WTC11 (cell line): ENCODE measurements around the gene ZNF483. TPM values are rescaled to one million over a fixed set of nuclear protein-coding genes. Genes with fewer than 3 reads are reported as not detected.

Experiments
- ATAC-seq: fragments of 200-7000 bp; cut with Tn5 transposase; 2 replicates; pipeline ENCODE4 v1.10.0; 2021; ENCODE audit warnings: mild to moderate bottlenecking, moderate library complexity
- CTCF ChIA-PET: fragments of 300-600 bp; sonication (Branson Sonifier 250); formaldehyde crosslinking; loops from one replicate; lab custom pipeline; 2021; ENCODE audit warnings: antibody characterized with exemption; lab: Charles Lee
- POLR2A ChIA-PET: fragments of 350-600 bp; sonication (Branson Sonifier 250); formaldehyde crosslinking; loops from one replicate; lab custom pipeline; 2021; ENCODE audit warnings: antibody characterized with exemption; lab: Charles Lee
- DNase-seq: peaks from one replicate; pipeline ENCODE4 v3.0.0; 2021; ENCODE audit warnings: low spot score
- H3K27ac Mint-ChIP-seq: 2 replicates; pipeline ENCODE4 v1.8.0; 2021; ENCODE audit warnings: mixed read lengths
- H3K27me3 Mint-ChIP-seq: 2 replicates; pipeline ENCODE4 v1.8.0; 2021; ENCODE audit warnings: low read depth, mild to moderate bottlenecking, moderate library complexity, mixed read lengths
- H3K36me3 Mint-ChIP-seq: 2 replicates; pipeline ENCODE4 v1.8.0; 2021; ENCODE audit warnings: mixed read lengths
- H3K4me1 Mint-ChIP-seq: 2 replicates; pipeline ENCODE4 v1.8.0; 2022; ENCODE audit warnings: mixed read lengths
- H3K4me3 Mint-ChIP-seq: 2 replicates; pipeline ENCODE4 v1.8.0; 2021; ENCODE audit warnings: mild to moderate bottlenecking, moderate library complexity, mixed read lengths
- H3K9me3 Mint-ChIP-seq: 2 replicates; pipeline ENCODE4 v1.8.0; 2021; ENCODE audit warnings: mixed read lengths
- CDX4 ChIP-seq: fragments of 250-450 bp; sonication (Bioruptor Pico); IDR thresholded peaks from 2 replicates; pipeline ENCODE4 v1.9.0; 2021; ENCODE audit warnings: moderate library complexity, mild to moderate bottlenecking, inconsistent platforms, borderline replicate concordance
- CREB1 ChIP-seq: sonication (generic); formaldehyde crosslinking; IDR thresholded peaks from 2 replicates; pipeline ENCODE4 v1.8.0; 2023; ENCODE audit warnings: mild to moderate bottlenecking, missing genetic modification reagents
- CREM ChIP-seq: sonication (generic); formaldehyde crosslinking; IDR thresholded peaks from 2 replicates; pipeline ENCODE4 v1.8.1; 2022; ENCODE audit warnings: mild to moderate bottlenecking, missing genetic modification reagents, moderate library complexity
- E2F1 ChIP-seq: sonication (generic); formaldehyde crosslinking; IDR thresholded peaks from 2 replicates; pipeline ENCODE4 v1.8.0; 2022; ENCODE audit warnings: mild to moderate bottlenecking, missing genetic modification reagents
- ESRRA ChIP-seq: sonication (generic); formaldehyde crosslinking; IDR thresholded peaks from 2 replicates; pipeline ENCODE4 v1.8.1; 2022; ENCODE audit warnings: mild to moderate bottlenecking, missing genetic modification reagents, borderline replicate concordance
- IRF1 ChIP-seq: sonication (generic); formaldehyde crosslinking; IDR thresholded peaks from 2 replicates; pipeline ENCODE4 v1.8.0; 2023; ENCODE audit warnings: missing genetic modification reagents
- IRF2 ChIP-seq: sonication (generic); formaldehyde crosslinking; IDR thresholded peaks from 2 replicates; pipeline ENCODE4 v1.8.0; 2022; ENCODE audit warnings: low read depth, missing genetic modification reagents, borderline replicate concordance
- MLX ChIP-seq: sonication (generic); formaldehyde crosslinking; IDR thresholded peaks from 2 replicates; pipeline ENCODE4 v1.8.1; 2023; ENCODE audit warnings: mild to moderate bottlenecking, missing genetic modification reagents, moderate library complexity
- MXD4 ChIP-seq: fragments of 250-450 bp; sonication (Bioruptor Pico); IDR thresholded peaks from 2 replicates; pipeline ENCODE4 v1.8.0; 2021; ENCODE audit warnings: mild to moderate bottlenecking, moderate library complexity, borderline replicate concordance
- USF2 ChIP-seq: sonication (generic); formaldehyde crosslinking; IDR thresholded peaks from 2 replicates; pipeline ENCODE4 v1.8.1; 2023; ENCODE audit warnings: mild to moderate bottlenecking, missing genetic modification reagents, moderate library complexity
- ZBTB21 ChIP-seq: sonication (generic); formaldehyde crosslinking; IDR thresholded peaks from 2 replicates; pipeline ENCODE4 v1.8.1; 2023; ENCODE audit warnings: mild to moderate bottlenecking, missing genetic modification reagents, borderline replicate concordance
- ZNF138 ChIP-seq: sonication (generic); formaldehyde crosslinking; conservative IDR thresholded peaks from 2 replicates; pipeline ENCODE4 v1.8.1; 2022; ENCODE audit warnings: mild to moderate bottlenecking, moderate library complexity, missing genetic modification reagents
- ZNF281 ChIP-seq: sonication (generic); formaldehyde crosslinking; IDR thresholded peaks from 2 replicates; pipeline ENCODE4 v1.8.0; 2023; ENCODE audit warnings: mild to moderate bottlenecking, missing genetic modification reagents
- ZNF423 ChIP-seq: fragments of 250-450 bp; sonication (Bioruptor Pico); IDR thresholded peaks from 2 replicates; pipeline ENCODE4 v2.1.2; 2022; ENCODE audit warnings: mild to moderate bottlenecking, moderate library complexity
- ZNF532 ChIP-seq: fragments of 250-450 bp; sonication (Bioruptor Pico); IDR thresholded peaks from 2 replicates; pipeline ENCODE4 v1.9.0; 2021; ENCODE audit warnings: mild to moderate bottlenecking, borderline replicate concordance
- ZNF671 ChIP-seq: fragments of 250-450 bp; sonication (Bioruptor Pico); IDR thresholded peaks from 2 replicates; pipeline ENCODE4 v1.8.0; 2021; ENCODE audit warnings: mild to moderate bottlenecking
- total RNA-seq: library from RNA; stranded (reverse); gene quantifications from 3 replicates; pipeline ENCODE4 v1.2.3, GENCODE V29; 2021

Gene ZNF483
- total RNA-seq, 1 experiment from 2014 or later = 77.4 TPM

- Mint-ChIP-seq H3K27ac (no peak overlapping the region), H3K4me3 (peak overlapping the region; percentile 94)
- ChIA-PET CTCF (interaction anchor here (0.5 to 3.5 kb wide), 6 partner anchors 14 to 364 kb away, joined by 3 to 46 read pairs (median 6); partner anchors contain the start of gene DNAJC25), POLR2A (interaction anchor here (0.6 to 3.5 kb wide), 2 partner anchors 22 to 31 kb away, joined by 3 to 14 read pairs; partner anchors contain the start of gene DNAJC25)
- DNase-seq = no peak
- TF ChIP-seq USF2 (CRISPR knock-in tag) (no peak), ZNF671 (no peak), ZBTB21 (0 out of 2 replicates have a peak, but pooled peaks have one; percentile 29), CREM (CRISPR knock-in tag) (no peak), ZNF532 (no peak), CREB1 (CRISPR knock-in tag) (no peak), ZNF138 (CRISPR knock-in tag) (peak; percentile 80), ZNF423 (CRISPR knock-in tag) (no peak), MXD4 (no peak), IRF1 (CRISPR knock-in tag) (no peak), CDX4 (no peak), E2F1 (no peak), ESRRA (0 out of 2 replicates have a peak, but pooled peaks have one; percentile 49), MLX (CRISPR knock-in tag) (no peak), ZNF281 (CRISPR knock-in tag) (no peak), IRF2 (CRISPR knock-in tag) (no peak)
- TF ChIP-seq, all 79 proteins: peak for 3
- H3K4me1 Mint-ChIP-seq = peaks cover 13% of the 10 kb centered on the region
- ATAC-seq = peak; percentile 30
- peaks cover 20% of the 10 kb centered on the region for H3K36me3 Mint-ChIP-seq
- H3K27me3 Mint-ChIP-seq = peaks cover 8% of the 10 kb centered on the region
- H3K9me3 Mint-ChIP-seq = peaks cover 7% of the 10 kb centered on the region; the same call in 1 of the 2 replicates
These were observed 75.0 kb downstream of the ZNF483 start for GRCh38 chr9:111599955-111600343.
